ENCODE results near the gene ASB15.
"Not testable (repeated sequence)": the region's sequence is repeated elsewhere in the genome, so short reads cannot be mapped to it uniquely, and the experiment has no call there.

Gene ASB15

DNA sequence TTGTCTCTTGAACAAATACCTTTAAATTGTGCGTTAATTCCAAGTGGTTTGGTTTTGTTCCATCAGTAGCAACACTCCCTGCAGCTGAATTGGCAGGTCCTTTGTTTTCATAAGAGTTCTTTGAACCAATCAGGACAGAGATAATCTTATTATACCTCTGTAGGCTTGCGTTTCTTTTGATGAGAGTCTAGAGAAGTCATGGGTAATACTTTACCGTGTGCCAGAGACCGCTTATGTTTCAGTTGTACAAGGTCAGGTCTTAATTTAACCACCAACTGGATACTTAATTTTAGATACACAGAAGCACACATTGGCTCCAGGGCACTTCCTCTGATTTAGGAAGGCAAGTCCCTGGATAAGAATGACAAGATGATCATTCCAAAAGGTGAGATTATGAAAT lies at the start of gene ASB15:
ASB15 (plus strand) TSS at position 292 of the 400 bp plus-strand sequence. CDS start 12,682 bp downstream, outside the sequence.
- Histone ChIP-seq H3K27ac (ENCODE audit: low read depth in 2 of 2, low read length in 2 of 2) (no peak within 1 kb of the TSS), H3K27me3 (ENCODE audit: control insufficient read depth in 2 of 2, insufficient read depth in 2 of 2, low read length in 2 of 2) (no peaks in the 10 kb centered on the region), H3K4me3 (ENCODE audit: low read length in 2 of 2) (no peak within 1 kb of the TSS), H3K9ac (ENCODE audit: low read depth in 1 of 2, low read length in 2 of 2) (no peak within 1 kb of the TSS), H3K36me3 (ENCODE audit: control insufficient read depth in 2 of 2, insufficient read depth in 2 of 2, low read length in 2 of 2) (no peaks in the 10 kb centered on the region), H3K4me1 (ENCODE audit: control insufficient read depth in 2 of 2, insufficient read depth in 2 of 2, low read length in 2 of 2) (no peaks in the 10 kb centered on the region), H3K9me3 (ENCODE audit: control insufficient read depth in 2 of 2, low read length in 2 of 2) (no peaks in the 10 kb centered on the region)

DNA sequence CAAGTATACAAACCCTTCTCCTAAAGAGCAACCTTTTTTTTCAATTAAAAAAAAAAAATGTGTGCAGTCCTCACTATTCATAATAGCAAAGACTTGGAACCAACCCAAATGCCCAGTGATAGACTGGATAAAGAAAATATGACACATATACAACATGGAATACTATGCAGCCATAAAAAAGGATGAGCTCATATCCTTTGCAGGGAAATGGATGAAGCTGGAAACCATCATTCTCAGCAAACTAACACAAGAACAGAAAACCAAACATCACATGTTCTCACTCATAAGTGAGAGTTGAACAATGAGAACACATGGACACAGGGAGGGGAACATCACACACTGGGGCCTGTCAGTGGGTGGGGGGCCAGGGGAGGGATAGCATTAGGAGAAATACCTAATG lies 49.5 kb upstream of the ASB15 start:
- not testable (repeated sequence) for H3K27ac ChIP-seq (ENCODE audit: low read depth in 2 of 2, low read length in 2 of 2); H3K4me3 ChIP-seq (ENCODE audit: low read length in 2 of 2); H3K27me3 ChIP-seq (ENCODE audit: control insufficient read depth in 2 of 2, insufficient read depth in 2 of 2, low read length in 2 of 2); H3K4me1 ChIP-seq (ENCODE audit: control insufficient read depth in 2 of 2, insufficient read depth in 2 of 2, low read length in 2 of 2); H3K9me3 ChIP-seq (ENCODE audit: control insufficient read depth in 2 of 2, low read length in 2 of 2); H3K9ac ChIP-seq (ENCODE audit: low read depth in 1 of 2, low read length in 2 of 2)
- H3K36me3 ChIP-seq (ENCODE audit: control insufficient read depth in 2 of 2, insufficient read depth in 2 of 2, low read length in 2 of 2) = peaks cover 21 to 27% of the 10 kb centered on the region in 2 donors

GRCh38 chr7:123552641-123553040 lies 49.0 kb upstream of the ASB15 start:
- Histone ChIP-seq H3K27me3 (ENCODE audit: control insufficient read depth in 2 of 2, insufficient read depth in 2 of 2, low read length in 2 of 2) (no peaks in the 10 kb centered on the region), H3K36me3 (ENCODE audit: control insufficient read depth in 2 of 2, insufficient read depth in 2 of 2, low read length in 2 of 2) (peaks cover 21 to 27% of the 10 kb centered on the region in 2 donors), H3K4me1 (ENCODE audit: control insufficient read depth in 2 of 2, insufficient read depth in 2 of 2, low read length in 2 of 2) (peaks cover 7 to 9% of the 10 kb centered on the region in 2 donors), H3K4me3 (ENCODE audit: low read length in 2 of 2) (no peak overlapping the region), H3K9me3 (ENCODE audit: control insufficient read depth in 2 of 2, low read length in 2 of 2) (no peaks in the 10 kb centered on the region), H3K27ac (ENCODE audit: low read depth in 2 of 2, low read length in 2 of 2) (no peak overlapping the region), H3K9ac (ENCODE audit: low read depth in 1 of 2, low read length in 2 of 2) (no peak overlapping the region)

GRCh38 chr7:123553159-123553558 lies 48.5 kb upstream of the ASB15 start:
- Histone ChIP-seq H3K27me3 (ENCODE audit: control insufficient read depth in 2 of 2, insufficient read depth in 2 of 2, low read length in 2 of 2) (no peaks in the 10 kb centered on the region), H3K36me3 (ENCODE audit: control insufficient read depth in 2 of 2, insufficient read depth in 2 of 2, low read length in 2 of 2) (peaks cover 21 to 26% of the 10 kb centered on the region in 2 donors), H3K9me3 (ENCODE audit: control insufficient read depth in 2 of 2, low read length in 2 of 2) (no peaks in the 10 kb centered on the region), H3K4me1 (ENCODE audit: control insufficient read depth in 2 of 2, insufficient read depth in 2 of 2, low read length in 2 of 2) (peaks cover 7 to 9% of the 10 kb centered on the region in 2 donors), H3K9ac (ENCODE audit: low read depth in 1 of 2, low read length in 2 of 2) (no peak overlapping the region), H3K27ac (ENCODE audit: low read depth in 2 of 2, low read length in 2 of 2) (no peak overlapping the region), H3K4me3 (ENCODE audit: low read length in 2 of 2) (no peak overlapping the region)

DNA sequence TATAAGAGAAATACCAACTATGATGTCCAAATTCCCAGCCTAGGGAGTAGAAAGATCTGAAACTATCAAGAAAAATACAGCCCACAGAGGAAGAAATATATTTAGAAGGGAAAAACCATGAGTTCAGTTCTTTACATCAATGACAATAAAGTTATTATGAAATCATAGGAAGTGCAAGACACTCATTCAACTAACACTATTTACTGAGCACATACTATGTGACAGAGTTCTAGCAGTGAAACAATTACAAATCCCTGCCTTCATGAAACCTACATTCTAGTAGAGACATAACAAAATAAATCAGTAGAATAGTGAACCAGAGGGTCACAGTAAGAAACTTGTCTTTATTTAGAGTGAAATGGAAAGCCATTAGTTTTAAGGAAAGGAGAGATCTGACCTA lies 46.1 kb upstream of the ASB15 start:
- Histone ChIP-seq H3K4me3 (ENCODE audit: low read length in 2 of 2) (no peak overlapping the region), H3K27ac (ENCODE audit: low read depth in 2 of 2, low read length in 2 of 2) (no peak overlapping the region), H3K9ac (ENCODE audit: low read depth in 1 of 2, low read length in 2 of 2) (no peak overlapping the region), H3K36me3 (ENCODE audit: control insufficient read depth in 2 of 2, insufficient read depth in 2 of 2, low read length in 2 of 2) (peaks cover 12 to 16% of the 10 kb centered on the region in 2 donors), H3K27me3 (ENCODE audit: control insufficient read depth in 2 of 2, insufficient read depth in 2 of 2, low read length in 2 of 2) (no peaks in the 10 kb centered on the region), H3K9me3 (ENCODE audit: control insufficient read depth in 2 of 2, low read length in 2 of 2) (no peaks in the 10 kb centered on the region), H3K4me1 (ENCODE audit: control insufficient read depth in 2 of 2, insufficient read depth in 2 of 2, low read length in 2 of 2) (peaks cover 7 to 9% of the 10 kb centered on the region in 2 donors)

DNA sequence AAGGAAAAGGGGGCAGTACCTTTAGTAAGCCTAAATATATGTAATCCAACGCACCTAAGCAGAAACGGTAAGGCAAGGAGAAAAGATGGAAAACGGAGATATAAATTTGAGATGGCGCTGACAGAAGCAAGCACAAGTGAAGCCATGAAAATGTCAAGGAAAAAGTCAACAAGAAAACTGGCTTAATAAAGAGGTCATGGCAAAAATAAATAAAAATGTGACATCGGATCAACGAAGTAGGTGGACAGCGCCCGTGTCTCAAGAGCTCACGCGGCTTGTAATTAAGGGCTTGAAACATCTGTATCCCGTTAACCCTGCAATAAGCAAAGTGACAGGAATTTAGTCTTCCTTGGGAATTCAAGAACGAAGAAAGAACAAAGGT lies 44.6 kb upstream of the ASB15 start:
- Histone ChIP-seq H3K27ac (ENCODE audit: low read depth in 2 of 2, low read length in 2 of 2) (peak overlapping the region; percentile 83 to 91), H3K9me3 (ENCODE audit: control insufficient read depth in 2 of 2, low read length in 2 of 2) (no peaks in the 10 kb centered on the region), H3K9ac (ENCODE audit: low read depth in 1 of 2, low read length in 2 of 2) (peak overlapping the region; percentile 92 to 100), H3K4me1 (ENCODE audit: control insufficient read depth in 2 of 2, insufficient read depth in 2 of 2, low read length in 2 of 2) (peaks cover 7 to 9% of the 10 kb centered on the region in 2 donors), H3K27me3 (ENCODE audit: control insufficient read depth in 2 of 2, insufficient read depth in 2 of 2, low read length in 2 of 2) (no peaks in the 10 kb centered on the region), H3K4me3 (ENCODE audit: low read length in 2 of 2) (peak overlapping the region; percentile 94 to 100), H3K36me3 (ENCODE audit: control insufficient read depth in 2 of 2, insufficient read depth in 2 of 2, low read length in 2 of 2) (peaks cover 12 to 16% of the 10 kb centered on the region in 2 donors)

DNA sequence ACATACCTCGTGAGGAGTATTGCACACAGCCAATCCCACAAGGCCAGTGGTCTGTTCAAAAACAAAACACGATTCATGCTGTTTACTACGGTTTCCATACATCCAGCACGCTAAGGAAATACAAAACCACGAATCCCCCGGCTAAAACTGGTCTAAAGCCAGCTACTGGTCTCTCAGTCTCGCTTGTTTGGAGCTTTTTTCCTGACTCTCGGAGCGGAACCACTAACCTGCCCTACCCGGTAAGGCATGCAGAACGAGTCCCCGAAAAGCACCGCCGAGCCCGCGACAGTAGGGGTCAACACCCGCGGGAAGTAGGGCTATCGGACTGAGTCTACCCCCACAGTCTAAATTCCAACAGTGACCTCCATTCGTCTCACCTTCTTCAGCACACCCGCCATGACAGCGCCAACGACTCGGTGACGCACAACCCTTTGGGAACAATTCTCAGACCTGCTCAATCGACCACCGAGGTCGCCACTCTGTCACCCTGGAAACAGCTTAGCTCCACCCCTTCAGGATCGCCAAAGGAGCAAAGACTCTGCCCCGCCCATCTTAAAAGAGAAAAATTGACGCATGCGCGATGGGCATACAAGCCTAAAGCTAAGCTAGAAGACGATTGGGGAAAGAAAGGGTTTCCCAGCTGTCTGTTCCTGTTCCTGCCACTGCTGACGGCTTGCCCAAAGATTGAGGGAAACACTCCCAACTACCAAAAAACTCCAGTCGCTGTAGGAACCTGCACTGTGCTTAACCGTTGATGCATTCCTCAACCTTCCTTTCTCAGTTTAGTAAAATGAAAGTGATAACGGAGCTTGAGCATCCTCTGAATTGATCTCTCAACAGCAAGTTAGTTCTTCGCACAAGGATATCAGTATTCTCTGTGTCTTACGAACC lies 44.0 kb upstream of the ASB15 start, which contains the start of gene NDUFA5:
NDUFA5 (minus strand) TSS at position 421 of the 891 bp plus-strand sequence; CDS start at position 398, 23 bp downstream.
- Histone ChIP-seq H3K9me3 (ENCODE audit: control insufficient read depth in 2 of 2, low read length in 2 of 2) (no peaks in the 10 kb centered on the region), H3K27me3 (ENCODE audit: control insufficient read depth in 2 of 2, insufficient read depth in 2 of 2, low read length in 2 of 2) (no peaks in the 10 kb centered on the region), H3K9ac (ENCODE audit: low read depth in 1 of 2, low read length in 2 of 2) (peak within 1 kb of the TSS; percentile 92 to 100), H3K27ac (ENCODE audit: low read depth in 2 of 2, low read length in 2 of 2) (peak within 1 kb of the TSS; percentile 83 to 91), H3K4me3 (ENCODE audit: low read length in 2 of 2) (peak within 1 kb of the TSS; percentile 94 to 100), H3K36me3 (ENCODE audit: control insufficient read depth in 2 of 2, insufficient read depth in 2 of 2, low read length in 2 of 2) (peaks cover 11 to 15% of the 10 kb centered on the region in 2 donors), H3K4me1 (ENCODE audit: control insufficient read depth in 2 of 2, insufficient read depth in 2 of 2, low read length in 2 of 2) (peaks cover 7 to 9% of the 10 kb centered on the region in 2 donors)

GRCh38 chr7:123558289-123558874 lies 43.2 kb upstream of the ASB15 start:
- Histone ChIP-seq H3K27ac (ENCODE audit: low read depth in 2 of 2, low read length in 2 of 2) (peak overlapping the region; percentile 44 to 53), H3K27me3 (ENCODE audit: control insufficient read depth in 2 of 2, insufficient read depth in 2 of 2, low read length in 2 of 2) (no peaks in the 10 kb centered on the region), H3K4me3 (ENCODE audit: low read length in 2 of 2) (peak overlapping the region; percentile 94 to 100), H3K9ac (ENCODE audit: low read depth in 1 of 2, low read length in 2 of 2) (peak overlapping the region; percentile 54 to 92), H3K9me3 (ENCODE audit: control insufficient read depth in 2 of 2, low read length in 2 of 2) (no peaks in the 10 kb centered on the region), H3K36me3 (ENCODE audit: control insufficient read depth in 2 of 2, insufficient read depth in 2 of 2, low read length in 2 of 2) (peaks cover 5 to 9% of the 10 kb centered on the region in 2 donors), H3K4me1 (ENCODE audit: control insufficient read depth in 2 of 2, insufficient read depth in 2 of 2, low read length in 2 of 2) (peaks cover 7 to 9% of the 10 kb centered on the region in 2 donors)

- Histone ChIP-seq H3K9me3 (ENCODE audit: control insufficient read depth in 2 of 2, low read length in 2 of 2) (no peaks in the 10 kb centered on the region), H3K27ac (ENCODE audit: low read depth in 2 of 2, low read length in 2 of 2) (no peak overlapping the region), H3K4me3 (ENCODE audit: low read length in 2 of 2) (no peak overlapping the region), H3K27me3 (ENCODE audit: control insufficient read depth in 2 of 2, insufficient read depth in 2 of 2, low read length in 2 of 2) (no peaks in the 10 kb centered on the region), H3K9ac (ENCODE audit: low read depth in 1 of 2, low read length in 2 of 2) (no peak overlapping the region), H3K36me3 (ENCODE audit: control insufficient read depth in 2 of 2, insufficient read depth in 2 of 2, low read length in 2 of 2) (no peaks in the 10 kb centered on the region), H3K4me1 (ENCODE audit: control insufficient read depth in 2 of 2, insufficient read depth in 2 of 2, low read length in 2 of 2) (no peaks in the 10 kb centered on the region)
These were observed 39.5 kb upstream of the ASB15 start for GRCh38 chr7:123562121-123562520.

DNA sequence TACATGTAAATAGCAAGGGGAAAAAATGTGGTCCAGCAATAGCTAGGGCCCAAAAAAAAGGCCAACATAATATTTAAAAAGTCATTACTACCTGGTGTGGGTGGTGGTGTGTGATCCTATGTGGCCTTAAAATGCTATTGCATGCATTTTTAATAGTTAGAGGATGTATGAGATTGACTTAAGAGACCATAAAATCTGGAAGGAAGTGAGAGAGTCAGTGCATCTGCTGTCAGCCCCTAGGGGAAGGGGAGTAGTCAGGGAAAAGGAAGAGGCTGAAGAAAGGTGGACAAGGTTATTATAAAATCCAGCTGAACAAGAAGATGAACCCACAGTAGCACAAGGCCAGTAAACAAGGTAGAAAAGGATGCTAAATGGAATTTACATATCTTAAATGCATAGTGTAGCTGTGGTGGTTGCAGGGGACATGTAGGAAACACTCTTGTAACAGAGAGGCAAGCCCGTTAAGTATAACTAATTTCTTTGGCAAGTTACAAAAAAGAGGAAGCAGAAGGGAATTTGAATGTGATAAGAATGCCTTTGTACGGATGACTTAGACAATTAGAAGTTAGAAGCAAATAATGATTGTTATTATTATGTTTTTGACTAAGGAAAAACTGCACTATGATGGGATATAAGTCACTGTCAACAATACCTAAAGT lies 32.1 kb upstream of the ASB15 start:
- Histone ChIP-seq H3K36me3 (ENCODE audit: control insufficient read depth in 2 of 2, insufficient read depth in 2 of 2, low read length in 2 of 2) (no peaks in the 10 kb centered on the region), H3K27me3 (ENCODE audit: control insufficient read depth in 2 of 2, insufficient read depth in 2 of 2, low read length in 2 of 2) (no peaks in the 10 kb centered on the region), H3K27ac (ENCODE audit: low read depth in 2 of 2, low read length in 2 of 2) (no peak overlapping the region), H3K4me3 (ENCODE audit: low read length in 2 of 2) (no peak overlapping the region), H3K4me1 (ENCODE audit: control insufficient read depth in 2 of 2, insufficient read depth in 2 of 2, low read length in 2 of 2) (no peaks in the 10 kb centered on the region), H3K9me3 (ENCODE audit: control insufficient read depth in 2 of 2, low read length in 2 of 2) (no peaks in the 10 kb centered on the region), H3K9ac (ENCODE audit: low read depth in 1 of 2, low read length in 2 of 2) (no peak overlapping the region)
